Gastroesophageal sphincter (tissue), 3 donors: ENCODE data around the gene FBLIM1.

Experiments
- POLR2A ChIP-seq, 2 donors: fragments of 450-650 bp; IDR thresholded peaks; one replicate each; pipeline ENCODE4 v1.6.1; 2017; ENCODE audit warnings: antibody characterized with exemption in 2 of 2, mild to moderate bottlenecking in 2 of 2, moderate library complexity in 1 of 2
- TF ChIP-seq, protein P1 (sequence below), 4 experiments: fragments of 200-600 bp in 2 of 4; fragments of 450-650 bp in 2 of 4; sonication (generic) in 1 of 4; IDR thresholded peaks; one replicate each; pipeline ENCODE4 v1.5.1; 2017 to 2019; ENCODE audit warnings: antibody characterized with exemption in 4 of 4, mild to moderate bottlenecking in 2 of 4, moderate library complexity in 2 of 4

DNA sequence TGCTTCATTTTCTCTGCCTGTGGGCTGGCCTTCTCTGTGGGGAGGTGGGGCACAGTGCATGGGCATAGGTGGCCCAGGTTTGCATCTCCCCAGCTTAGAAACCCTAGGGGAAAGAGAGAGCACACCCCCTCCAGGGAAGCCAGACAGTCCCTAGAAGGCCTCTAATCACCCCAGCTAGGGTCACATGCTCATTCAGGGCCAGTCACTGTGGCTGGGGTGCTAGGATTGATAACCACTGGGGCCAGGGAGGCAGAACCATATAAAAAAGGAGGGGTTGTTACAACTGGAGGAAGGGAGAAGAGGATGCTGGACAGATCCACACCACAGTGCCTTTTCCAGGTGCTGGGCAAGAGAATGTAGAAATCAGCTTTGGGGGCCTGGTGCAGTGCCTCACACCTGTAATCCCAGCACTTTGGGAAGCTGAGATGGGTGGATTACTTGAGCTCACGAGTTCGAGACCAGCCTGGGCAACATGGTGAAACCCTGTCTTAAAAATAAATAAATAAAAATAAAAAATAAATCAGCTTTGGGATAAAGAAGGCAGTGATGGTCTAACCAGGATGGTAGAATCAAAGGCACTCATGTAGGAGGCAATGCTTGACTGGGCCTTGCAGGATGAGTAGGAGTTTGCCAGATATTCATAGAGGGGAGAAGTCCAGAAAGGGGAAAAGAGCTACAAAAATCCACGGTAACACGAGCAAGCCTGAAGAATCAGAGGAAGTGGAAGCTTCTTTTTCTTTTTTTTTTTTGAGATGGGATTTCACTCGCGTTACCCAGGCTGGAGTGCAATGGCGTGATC is 19.5 kb downstream of the FBLIM1 start:
- TF ChIP-seq, protein P1, sequence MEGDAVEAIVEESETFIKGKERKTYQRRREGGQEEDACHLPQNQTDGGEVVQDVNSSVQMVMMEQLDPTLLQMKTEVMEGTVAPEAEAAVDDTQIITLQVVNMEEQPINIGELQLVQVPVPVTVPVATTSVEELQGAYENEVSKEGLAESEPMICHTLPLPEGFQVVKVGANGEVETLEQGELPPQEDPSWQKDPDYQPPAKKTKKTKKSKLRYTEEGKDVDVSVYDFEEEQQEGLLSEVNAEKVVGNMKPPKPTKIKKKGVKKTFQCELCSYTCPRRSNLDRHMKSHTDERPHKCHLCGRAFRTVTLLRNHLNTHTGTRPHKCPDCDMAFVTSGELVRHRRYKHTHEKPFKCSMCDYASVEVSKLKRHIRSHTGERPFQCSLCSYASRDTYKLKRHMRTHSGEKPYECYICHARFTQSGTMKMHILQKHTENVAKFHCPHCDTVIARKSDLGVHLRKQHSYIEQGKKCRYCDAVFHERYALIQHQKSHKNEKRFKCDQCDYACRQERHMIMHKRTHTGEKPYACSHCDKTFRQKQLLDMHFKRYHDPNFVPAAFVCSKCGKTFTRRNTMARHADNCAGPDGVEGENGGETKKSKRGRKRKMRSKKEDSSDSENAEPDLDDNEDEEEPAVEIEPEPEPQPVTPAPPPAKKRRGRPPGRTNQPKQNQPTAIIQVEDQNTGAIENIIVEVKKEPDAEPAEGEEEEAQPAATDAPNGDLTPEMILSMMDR (IDR thresholded peaks at IDR 0.05): no peak
- TF ChIP-seq POLR2A (IDR thresholded peaks at IDR 0.05): no peak
